Activated effector memory CD4-positive, alpha-beta T cell treated with Interleukin-2 at 50 U/mL for 16 hours (primary cell): Measurements from ENCODE around the gene TOMM22.
A peak's percentile ranks its signal among the peaks of the same experiment; 100 is the strongest.
"Not testable (repeated sequence)": the region's sequence is repeated elsewhere in the genome, so short reads cannot be mapped to it uniquely, and the experiment has no call there.

Source experiments
- DNase-seq: peaks from one replicate; pipeline ENCODE4 v3.0.0-alpha.2; 2020

TOMM22 gene

GRCh38 chr22:38681582-38682335 is at the start of gene TOMM22:
Gene TOMM22 (plus strand): TSS chr22:38681957. CDS start chr22:38681979, 22 bp downstream.
- peak; percentile 78 for DNase-seq

GRCh38 chr22:38632528-38632927 is 49.2 kb upstream of the TOMM22 start:
- DNase-seq, result no peak

- no peak for DNase-seq
Observed at GRCh38 chr22:38638216-38638615, 43.5 kb upstream of the TOMM22 start.

GRCh38 chr22:38638728-38639127 is 43.0 kb upstream of the TOMM22 start:
- no peak for DNase-seq

- DNase-seq, result no peak
Observed at GRCh38 chr22:38641476-38642040, 40.2 kb upstream of the TOMM22 start.

- not testable (repeated sequence) for DNase-seq
Observed at GRCh38 chr22:38644245-38644644, 37.5 kb upstream of the TOMM22 start.

- no peak for DNase-seq
Observed at GRCh38 chr22:38645430-38645829, 36.3 kb upstream of the TOMM22 start.

- DNase-seq, result no peak
Observed at GRCh38 chr22:38649841-38650522, 31.8 kb upstream of the TOMM22 start.

- DNase-seq, result no peak
Observed at GRCh38 chr22:38652859-38653258, 28.9 kb upstream of the TOMM22 start.

GRCh38 chr22:38653741-38654140 is 28.0 kb upstream of the TOMM22 start:
- DNase-seq, result no peak

- no peak for DNase-seq
Observed at GRCh38 chr22:38655519-38656255, 26.1 kb upstream of the TOMM22 start.

- DNase-seq, result peak; percentile 81
Observed at GRCh38 chr22:38656256-38657044, 25.3 kb upstream of the TOMM22 start, which contains the start of the genes CBY1 and FAM227A. Gene CBY1 (plus strand): TSS chr22:38656638. CDS start chr22:38668055, 11,417 bp downstream. Gene FAM227A (minus strand): TSS chr22:38656392. CDS start chr22:38650168, 6,224 bp downstream.

GRCh38 chr22:38657045-38657909 is 24.5 kb upstream of the TOMM22 start:
- DNase-seq, result peak; percentile 21

- no peak for DNase-seq
Observed at GRCh38 chr22:38674888-38675287, 6.9 kb upstream of the TOMM22 start.

GRCh38 chr22:38675833-38676232 is 5.9 kb upstream of the TOMM22 start:
- DNase-seq, result no peak

- no peak for DNase-seq
Observed at GRCh38 chr22:38684895-38685294, 3.1 kb downstream of the TOMM22 start.

- DNase-seq, result no peak
Observed at GRCh38 chr22:38685761-38686160, 4.0 kb downstream of the TOMM22 start.

GRCh38 chr22:38689651-38690050 is 7.9 kb downstream of the TOMM22 start:
- no peak for DNase-seq

GRCh38 chr22:38694049-38694448 is 12.3 kb downstream of the TOMM22 start:
- DNase-seq, result no peak

- DNase-seq, result no peak
Observed at GRCh38 chr22:38694940-38695339, 13.2 kb downstream of the TOMM22 start.
